Measurements from ENCODE around the gene MAP7D3. TPM values are rescaled to one million over a fixed set of nuclear protein-coding genes. Genes with fewer than 3 reads are reported as not detected.
"Not testable (repeated sequence)": the region's sequence is repeated elsewhere in the genome, so short reads cannot be mapped to it uniquely, and the experiment has no call there.

The MAP7D3 gene
- total and polyA plus RNA-seq, 2 donors: 9.2 to 9.4 TPM

DNA sequence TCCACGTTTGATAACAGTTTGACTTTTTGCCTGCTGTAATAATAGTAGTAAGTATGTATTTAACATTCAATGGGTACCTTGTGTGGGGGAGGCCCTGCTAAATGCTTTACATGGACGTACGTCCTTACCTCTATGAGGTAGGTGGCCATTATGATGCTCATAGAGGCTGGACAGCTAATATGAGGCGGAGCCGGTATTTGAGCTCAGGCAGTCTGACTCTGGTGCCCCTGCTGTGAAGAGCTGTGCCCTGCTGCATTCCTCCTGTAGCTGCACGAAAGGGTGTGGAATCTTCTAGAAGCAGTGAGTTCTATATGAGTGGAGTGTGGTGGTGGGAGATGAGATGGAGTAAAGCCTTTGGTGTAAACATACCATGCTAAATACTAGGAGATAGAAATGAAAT lies 83.2 kb downstream of the MAP7D3 start:
- 96% methylated on average over 6 of the region's 6 CpGs for WGBS

DNA sequence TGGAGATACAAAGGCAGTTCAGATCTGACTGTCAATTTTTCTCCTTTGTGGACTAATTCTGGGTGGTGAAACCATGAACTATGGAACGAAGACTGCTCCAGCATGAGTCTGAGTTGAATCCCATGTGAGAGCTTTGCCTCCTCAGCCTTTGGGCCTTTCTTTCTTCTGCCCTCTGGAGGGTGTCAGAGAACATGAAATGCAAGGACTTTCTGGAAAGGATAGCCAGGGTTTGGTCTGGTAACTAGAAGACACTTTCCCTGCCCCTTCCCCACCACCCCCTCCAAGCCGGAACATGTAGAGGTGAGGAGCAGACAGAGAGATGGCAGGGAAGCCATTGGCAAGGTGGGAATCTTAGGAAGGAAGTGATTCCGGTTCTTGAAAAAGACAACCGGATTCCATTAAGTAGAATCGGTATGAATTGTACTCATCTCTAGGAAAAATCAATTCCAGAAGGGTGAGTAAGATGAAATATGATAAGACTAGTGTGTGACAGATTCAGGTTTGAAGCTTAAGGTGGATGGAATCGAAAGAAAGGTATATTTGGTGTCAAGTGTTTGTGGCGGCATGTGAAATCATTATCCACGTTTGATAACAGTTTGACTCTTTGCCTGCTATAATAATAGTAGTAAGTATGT lies 84.9 kb downstream of the MAP7D3 start:
- no peak overlapping the region for H3K4me3 ChIP-seq (ENCODE audit: low read length in 2 of 2)
- H3K36me3 ChIP-seq (ENCODE audit: control insufficient read depth in 2 of 2, insufficient read depth in 2 of 2, low read length in 1 of 2): no peaks in the 10 kb centered on the region
- H3K27ac ChIP-seq (ENCODE audit: low read depth in 1 of 2, low read length in 1 of 2): no peak overlapping the region
- WGBS: 92% methylated on average over 8 of the region's 8 CpGs
- H3K4me1 ChIP-seq (ENCODE audit: control insufficient read depth in 2 of 2, insufficient read depth in 2 of 2, low read length in 2 of 2): no peaks in the 10 kb centered on the region
- no peak for DNase-seq (ENCODE audit: low read depth in 6 of 9, low spot score in 9 of 9)
- H3K9me3 ChIP-seq (ENCODE audit: control insufficient read depth in 2 of 2, insufficient read depth in 1 of 2, low read length in 1 of 2): no peaks in the 10 kb centered on the region
- no peaks in the 10 kb centered on the region for H3K27me3 ChIP-seq (ENCODE audit: control insufficient read depth in 2 of 2, insufficient read depth in 1 of 2, low read length in 1 of 2)

More for the DNA sequence above, 83.2 kb downstream of the MAP7D3 start:
- H3K27me3 ChIP-seq (ENCODE audit: control insufficient read depth in 2 of 2, insufficient read depth in 1 of 2, low read length in 1 of 2); DNase-seq (ENCODE audit: low read depth in 6 of 9, low spot score in 9 of 9); H3K9me3 ChIP-seq (ENCODE audit: control insufficient read depth in 2 of 2, insufficient read depth in 1 of 2, low read length in 1 of 2); H3K4me1 ChIP-seq (ENCODE audit: control insufficient read depth in 2 of 2, insufficient read depth in 2 of 2, low read length in 2 of 2); H3K27ac ChIP-seq (ENCODE audit: low read depth in 1 of 2, low read length in 1 of 2); H3K36me3 ChIP-seq (ENCODE audit: control insufficient read depth in 2 of 2, insufficient read depth in 2 of 2, low read length in 1 of 2); H3K4me3 ChIP-seq (ENCODE audit: low read length in 2 of 2): not testable (repeated sequence)

GRCh38 chrX:136165406-136165805 lies 85.8 kb downstream of the MAP7D3 start:
- Histone ChIP-seq H3K4me3 (ENCODE audit: low read length in 2 of 2) (no peak overlapping the region), H3K27ac (ENCODE audit: low read depth in 1 of 2, low read length in 1 of 2) (no peak overlapping the region), H3K4me1 (ENCODE audit: control insufficient read depth in 2 of 2, insufficient read depth in 2 of 2, low read length in 2 of 2) (no peaks in the 10 kb centered on the region), H3K27me3 (ENCODE audit: control insufficient read depth in 2 of 2, insufficient read depth in 1 of 2, low read length in 1 of 2) (no peaks in the 10 kb centered on the region), H3K9me3 (ENCODE audit: control insufficient read depth in 2 of 2, insufficient read depth in 1 of 2, low read length in 1 of 2) (no peaks in the 10 kb centered on the region), H3K36me3 (ENCODE audit: control insufficient read depth in 2 of 2, insufficient read depth in 2 of 2, low read length in 1 of 2) (no peaks in the 10 kb centered on the region)
- 98% methylated on average over 3 of the region's 3 CpGs for WGBS
- DNase-seq (ENCODE audit: low read depth in 6 of 9, low spot score in 9 of 9): no peak

GRCh38 chrX:136163689-136164088 lies 87.5 kb downstream of the MAP7D3 start:
- H3K36me3 ChIP-seq (ENCODE audit: control insufficient read depth in 2 of 2, insufficient read depth in 2 of 2, low read length in 1 of 2): no peaks in the 10 kb centered on the region
- H3K27ac ChIP-seq (ENCODE audit: low read depth in 1 of 2, low read length in 1 of 2): no peak overlapping the region
- no peaks in the 10 kb centered on the region for H3K4me1 ChIP-seq (ENCODE audit: control insufficient read depth in 2 of 2, insufficient read depth in 2 of 2, low read length in 2 of 2)
- DNase-seq (ENCODE audit: low read depth in 6 of 9, low spot score in 9 of 9): no peak
- H3K4me3 ChIP-seq (ENCODE audit: low read length in 2 of 2): no peak overlapping the region
- no peaks in the 10 kb centered on the region for H3K9me3 ChIP-seq (ENCODE audit: control insufficient read depth in 2 of 2, insufficient read depth in 1 of 2, low read length in 1 of 2)
- H3K27me3 ChIP-seq (ENCODE audit: control insufficient read depth in 2 of 2, insufficient read depth in 1 of 2, low read length in 1 of 2): no peaks in the 10 kb centered on the region
- 97% methylated on average over 1 of the region's 1 CpG for WGBS

Other genes starting within 250 kb of the MAP7D3 start
- gene FHL1, start 103.9 kb downstream of the MAP7D3 start, total RNA-seq: 6.1 TPM
- gene FHL1, start 103.9 kb downstream of the MAP7D3 start, polyA plus RNA-seq: 88.1 TPM
- gene ADGRG4, start 49.6 kb upstream of the MAP7D3 start, total RNA-seq: under 0.01 TPM
- gene ADGRG4, start 49.6 kb upstream of the MAP7D3 start, polyA plus RNA-seq: 0.02 TPM
- 0.05 TPM for gene BRS3, start 236.5 kb upstream of the MAP7D3 start, total RNA-seq
- 0.27 TPM for gene BRS3, start 236.5 kb upstream of the MAP7D3 start, polyA plus RNA-seq
- 48.7 TPM for gene HTATSF1, start 246.2 kb upstream of the MAP7D3 start, total RNA-seq
- gene HTATSF1, start 246.2 kb upstream of the MAP7D3 start, polyA plus RNA-seq: 36.5 TPM

Measured in thymus (tissue), 11 donors.